Activated CD8-positive, alpha-beta memory T cell treated with anti-CD3 and anti-CD28 coated beads for 48 hours (primary cell): Measurements from ENCODE around the gene NBEAL1.
"Not testable (repeated sequence)": the region's sequence is repeated elsewhere in the genome, so short reads cannot be mapped to it uniquely, and the experiment has no call there.

Source experiments
- DNase-seq, 3 experiments: peaks; one replicate each; pipeline ENCODE4 v3.0.0-alpha.2; 2020; ENCODE audit warnings: low read depth in 2 of 3, low spot score in 2 of 3

Gene NBEAL1

GRCh38 chr2:203038586-203038985 lies 23.9 kb downstream of the NBEAL1 start:
- DNase-seq = no peak

GRCh38 chr2:203039211-203039610 lies 24.5 kb downstream of the NBEAL1 start:
- not testable (repeated sequence) for DNase-seq

DNA sequence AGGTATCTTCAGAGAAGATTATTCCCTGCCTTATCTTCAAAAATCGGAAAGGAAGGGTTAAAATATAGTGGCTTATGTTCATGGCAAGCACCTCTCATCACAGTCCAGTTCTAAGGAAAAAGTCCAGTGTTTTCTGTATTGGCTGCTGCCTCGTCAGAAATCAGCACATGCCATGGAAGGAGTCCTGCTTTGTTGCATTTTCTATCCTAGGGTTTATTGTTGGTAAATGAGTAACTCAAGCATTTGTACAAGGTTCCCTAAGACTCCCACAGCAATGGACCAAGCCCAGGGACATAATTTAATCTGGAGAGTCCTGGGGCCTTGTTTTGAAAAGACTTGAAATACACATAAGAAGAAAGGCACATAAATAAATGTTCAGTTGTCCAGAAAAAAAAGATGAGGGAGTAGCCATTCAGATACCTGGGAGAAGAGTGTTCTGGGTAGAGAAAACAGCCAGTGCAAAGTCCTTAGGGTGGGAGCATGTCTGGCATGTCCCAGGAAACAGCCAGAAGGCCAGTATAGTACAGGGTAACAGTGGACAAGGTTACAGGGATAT lies 26.4 kb downstream of the NBEAL1 start:
- no peak for DNase-seq

- DNase-seq = no peak
Observed at GRCh38 chr2:203042178-203042577, 27.5 kb downstream of the NBEAL1 start.

DNA sequence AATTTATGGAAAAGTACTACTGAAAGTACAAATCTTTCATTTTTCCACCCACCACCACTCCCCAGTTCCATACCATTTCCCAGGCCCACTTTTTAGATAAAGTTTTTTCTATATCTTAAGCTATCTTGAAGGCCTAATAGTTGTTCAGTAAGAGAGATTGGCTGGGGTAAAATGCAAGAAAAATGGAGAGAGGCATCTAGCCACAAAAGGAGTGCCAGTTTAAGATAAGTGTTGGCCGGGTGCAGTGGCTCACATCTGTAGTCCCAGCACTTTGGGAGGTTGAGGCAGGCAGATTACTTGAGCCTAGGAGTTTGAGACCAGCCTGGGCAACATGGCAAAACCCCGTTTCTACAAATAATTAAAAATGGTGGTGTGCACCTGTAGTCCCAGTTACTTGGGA lies 28.6 kb downstream of the NBEAL1 start:
- no peak for DNase-seq

DNA sequence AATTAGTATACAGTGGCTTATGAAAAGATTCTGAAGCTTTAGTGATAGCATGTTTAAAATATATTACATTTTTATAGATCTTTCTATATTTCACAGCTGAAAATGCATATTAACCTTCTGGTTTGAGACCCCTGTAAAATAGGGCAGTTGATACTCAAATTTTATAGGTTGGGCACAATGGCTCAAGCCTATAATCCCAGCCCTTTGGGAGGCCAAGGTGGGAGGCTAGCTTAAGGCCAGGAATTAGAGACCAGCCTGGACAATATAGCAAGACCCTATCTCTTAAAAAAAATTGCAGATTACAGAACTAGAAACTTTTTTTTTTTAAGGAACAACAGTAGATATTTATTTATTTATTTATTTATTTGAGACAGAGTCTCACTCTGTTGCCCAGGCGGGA lies 31.2 kb downstream of the NBEAL1 start:
- no peak for DNase-seq

DNA sequence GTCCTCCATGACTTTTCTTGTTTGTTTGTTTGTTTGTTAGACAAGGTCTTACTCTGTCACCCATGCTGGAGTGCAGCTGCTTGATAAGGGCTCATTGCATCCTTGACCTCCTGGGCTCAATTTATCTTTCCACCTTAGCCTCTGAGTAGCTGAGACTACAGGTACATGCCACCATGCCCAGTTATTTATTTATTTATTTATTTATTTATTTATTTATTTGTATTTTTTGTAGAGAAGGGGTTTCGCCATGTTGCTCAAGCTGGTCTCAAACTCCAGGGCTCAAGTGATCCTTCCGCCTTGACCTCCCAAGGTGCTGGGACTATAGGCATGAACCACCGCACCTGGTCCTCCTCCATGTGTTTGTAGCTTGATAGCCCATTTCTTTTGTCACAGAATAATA lies 37.9 kb downstream of the NBEAL1 start:
- DNase-seq = no peak

- DNase-seq = no peak
Observed at GRCh38 chr2:203059567-203060240, 45.0 kb downstream of the NBEAL1 start.

DNA sequence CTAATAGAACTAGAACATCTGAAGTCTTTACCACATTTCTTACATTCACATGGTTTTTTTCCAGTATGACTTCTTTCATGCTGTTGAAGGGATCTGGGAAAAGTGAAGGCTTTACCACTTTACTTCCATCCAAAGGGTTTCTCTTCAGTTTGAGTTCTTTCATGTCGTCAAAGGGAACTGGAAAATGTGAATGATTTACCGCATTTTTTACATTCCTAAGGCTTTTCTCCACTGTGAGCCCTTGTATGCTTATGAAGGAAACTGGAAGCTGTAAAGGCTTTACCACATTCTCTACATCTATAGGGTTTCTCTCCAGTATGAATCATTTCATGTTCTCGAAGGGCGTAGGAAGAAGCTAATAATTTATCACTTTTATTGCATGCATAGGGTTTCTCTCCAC lies 46.7 kb downstream of the NBEAL1 start:
- no peak for DNase-seq

- no peak for DNase-seq
Observed at GRCh38 chr2:203062126-203062525, 47.5 kb downstream of the NBEAL1 start.

- not testable (repeated sequence) for DNase-seq
Observed at GRCh38 chr2:203066519-203067091, 51.9 kb downstream of the NBEAL1 start.

- no peak for DNase-seq
Observed at GRCh38 chr2:203070701-203071100, 56.0 kb downstream of the NBEAL1 start.

- DNase-seq = no peak
Observed at GRCh38 chr2:203071148-203071547, 56.5 kb downstream of the NBEAL1 start.

DNA sequence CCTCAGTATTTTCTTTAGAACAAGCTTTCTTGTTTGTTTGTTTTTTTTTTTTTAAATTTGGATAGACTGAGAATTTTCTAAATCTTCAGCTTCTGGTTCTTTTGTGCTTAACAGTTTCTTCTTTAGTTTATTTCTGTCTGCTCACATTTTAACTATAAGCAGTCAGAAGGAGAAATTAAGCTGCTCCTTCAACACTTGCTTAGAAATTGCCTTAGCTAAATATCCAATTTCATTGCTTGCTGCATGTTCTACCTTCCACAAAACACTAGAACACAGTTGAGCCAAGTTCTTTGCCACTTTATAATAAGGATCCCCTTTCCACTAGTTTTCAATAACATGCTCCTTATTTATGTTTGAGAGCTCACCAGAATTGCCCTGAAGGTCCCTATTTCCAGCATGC lies 57.7 kb downstream of the NBEAL1 start:
- DNase-seq = no peak

- DNase-seq = no peak
Observed at GRCh38 chr2:203077451-203077850, 62.8 kb downstream of the NBEAL1 start.

DNA sequence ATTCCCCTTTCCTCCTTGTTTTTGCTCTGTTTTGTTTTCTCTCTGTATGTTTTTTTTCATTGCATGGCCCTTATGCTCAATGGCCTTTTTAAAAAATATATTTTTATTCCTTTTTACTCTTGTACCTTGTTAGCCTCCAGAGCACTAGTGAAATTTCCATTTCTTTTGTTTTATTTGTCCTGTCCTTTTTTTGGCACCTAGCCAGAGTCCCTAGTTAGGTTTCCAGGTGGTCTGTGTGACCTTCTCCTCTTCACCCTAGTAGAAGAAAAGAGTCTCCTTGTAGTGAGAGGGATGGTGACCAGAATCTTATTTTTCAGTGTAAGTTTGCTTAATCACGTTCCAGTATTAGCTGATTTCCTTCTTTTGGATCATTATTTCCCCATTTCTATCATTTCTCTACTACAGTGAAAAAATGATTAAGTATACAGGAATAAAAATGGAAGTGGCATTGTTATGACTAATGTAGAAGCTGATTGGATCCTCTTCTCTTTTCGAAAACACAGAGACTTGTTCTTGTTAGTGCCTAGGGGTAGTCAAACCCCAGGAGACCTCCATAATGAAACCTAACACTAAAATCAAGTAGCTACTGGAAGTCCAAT lies 65.9 kb downstream of the NBEAL1 start:
- DNase-seq = no peak

DNA sequence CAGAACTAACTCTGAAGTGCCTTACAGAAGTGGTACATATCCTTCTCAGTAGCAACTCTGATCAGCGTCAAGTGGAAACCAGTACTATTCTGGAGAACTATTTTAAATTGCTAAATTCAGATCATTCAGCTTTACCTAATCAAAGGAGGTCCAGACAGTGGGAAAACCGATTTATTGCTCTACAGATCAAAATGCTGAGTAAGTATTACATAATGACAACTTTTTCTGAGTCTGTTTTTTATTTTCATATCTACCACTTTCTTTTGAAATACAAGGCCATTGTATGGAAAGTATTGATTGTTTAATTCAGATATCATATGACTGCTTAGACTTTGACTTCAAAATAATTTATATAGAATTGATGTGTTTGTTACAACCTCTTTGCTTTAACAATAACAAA lies 68.7 kb downstream of the NBEAL1 start:
- DNase-seq = no peak

DNA sequence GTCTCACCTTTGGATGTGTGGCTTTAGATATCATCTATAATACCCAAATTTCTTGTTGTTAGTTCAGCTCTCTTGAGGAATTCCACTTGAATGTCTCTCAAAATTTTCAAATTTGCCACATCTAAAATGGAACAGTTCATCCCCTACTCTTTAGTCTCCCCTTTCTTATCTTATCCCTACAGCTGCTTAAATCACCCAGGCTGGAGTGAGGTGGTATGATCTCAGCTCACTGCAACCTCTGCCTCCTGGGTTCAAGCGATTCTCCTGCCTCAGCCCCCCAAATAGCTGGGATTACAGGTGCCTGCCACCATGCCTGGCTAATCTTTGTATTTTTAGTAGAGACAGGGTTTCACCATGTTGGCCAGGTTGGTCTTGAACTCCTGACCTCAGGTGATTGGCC lies 71.7 kb downstream of the NBEAL1 start:
- DNase-seq = not testable (repeated sequence)

GRCh38 chr2:203090721-203091120 lies 76.0 kb downstream of the NBEAL1 start:
- not testable (repeated sequence) for DNase-seq

DNA sequence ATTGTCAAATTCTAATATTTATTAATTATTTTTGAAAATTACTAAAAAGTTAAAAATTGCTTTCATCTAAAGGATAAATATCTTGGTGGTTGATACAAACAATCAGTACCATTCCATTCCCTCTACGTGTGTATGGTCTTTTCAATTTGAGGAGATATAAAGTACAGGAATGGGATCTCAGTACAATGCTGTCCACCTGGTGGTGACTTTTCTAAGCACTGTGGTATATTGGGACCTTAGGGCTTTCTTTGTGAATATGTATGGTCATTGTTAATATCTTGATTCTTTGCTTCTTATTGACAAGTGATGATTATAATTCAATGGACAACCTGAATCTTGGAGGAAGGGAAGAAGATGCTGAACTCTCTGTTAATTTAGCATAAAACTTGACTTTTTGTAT lies 83.1 kb downstream of the NBEAL1 start:
- no peak for DNase-seq

DNA sequence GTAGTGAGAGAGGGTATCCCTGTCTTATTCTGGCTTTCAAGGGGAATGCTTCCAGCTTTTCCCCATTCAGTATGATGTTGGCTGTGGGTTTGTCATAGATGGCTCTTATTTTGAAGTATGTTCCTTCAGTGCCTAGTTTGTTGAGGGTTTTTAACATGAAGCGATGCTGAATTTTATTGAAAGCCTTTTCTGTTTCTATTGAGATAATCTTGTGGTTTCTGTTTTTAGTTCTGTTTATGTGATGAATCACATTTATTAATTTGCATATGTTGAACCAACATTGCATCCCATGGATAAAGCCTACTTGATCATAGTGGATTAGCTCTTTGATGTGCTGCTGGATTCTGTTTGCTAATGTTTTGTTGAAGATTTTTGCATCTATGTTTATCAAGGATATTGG lies 87.7 kb downstream of the NBEAL1 start:
- not testable (repeated sequence) for DNase-seq

GRCh38 chr2:203104273-203104672 lies 89.6 kb downstream of the NBEAL1 start:
- DNase-seq = no peak
